HFF-Myc (cell line): ENCODE data around the gene NAT10.

Experiments
- DNase-seq: peaks from one replicate; pipeline ENCODE4 v3.0.0-alpha.2; 2011; ENCODE audit warnings: low read depth; ENCODE audit errors: extremely low read depth
- H3K4me3 ChIP-seq: replicated peaks from 2 replicates; pipeline ENCODE4 v1.5.1; 2011; ENCODE audit warnings: low read depth, mild to moderate bottlenecking, control low read depth, low read length
- TF ChIP-seq, protein P1 (sequence below): IDR thresholded peaks from 2 replicates; pipeline ENCODE4 v1.5.1; 2012; ENCODE audit warnings: mild to moderate bottlenecking, low read depth, low read length, control low read depth; ENCODE audit errors: missing control alignments

The NAT10 gene

DNA sequence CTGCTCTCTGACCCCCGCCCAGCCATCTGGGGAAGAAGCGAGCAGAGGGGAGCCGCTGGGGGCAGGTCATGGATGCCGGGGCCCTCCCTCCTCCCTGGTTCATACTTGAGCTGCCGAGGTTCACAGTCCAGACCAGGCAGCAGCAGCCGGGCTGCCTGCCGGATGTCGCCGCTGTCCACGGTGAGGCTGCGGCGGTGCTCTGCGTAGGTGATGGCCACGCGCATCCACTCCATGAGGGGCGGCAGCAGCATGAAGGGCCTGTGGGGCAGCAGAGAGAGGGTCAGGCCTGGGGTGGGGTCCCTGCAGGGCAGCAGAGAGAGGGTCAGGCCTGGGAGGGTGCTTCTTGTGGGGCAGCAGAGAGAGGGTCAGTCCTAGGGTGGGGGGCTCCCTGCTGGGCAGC is 67.6 kb downstream of the NAT10 start:
- no peak overlapping the region for H3K4me3 ChIP-seq
- no peak for DNase-seq
- TF ChIP-seq, protein P1, sequence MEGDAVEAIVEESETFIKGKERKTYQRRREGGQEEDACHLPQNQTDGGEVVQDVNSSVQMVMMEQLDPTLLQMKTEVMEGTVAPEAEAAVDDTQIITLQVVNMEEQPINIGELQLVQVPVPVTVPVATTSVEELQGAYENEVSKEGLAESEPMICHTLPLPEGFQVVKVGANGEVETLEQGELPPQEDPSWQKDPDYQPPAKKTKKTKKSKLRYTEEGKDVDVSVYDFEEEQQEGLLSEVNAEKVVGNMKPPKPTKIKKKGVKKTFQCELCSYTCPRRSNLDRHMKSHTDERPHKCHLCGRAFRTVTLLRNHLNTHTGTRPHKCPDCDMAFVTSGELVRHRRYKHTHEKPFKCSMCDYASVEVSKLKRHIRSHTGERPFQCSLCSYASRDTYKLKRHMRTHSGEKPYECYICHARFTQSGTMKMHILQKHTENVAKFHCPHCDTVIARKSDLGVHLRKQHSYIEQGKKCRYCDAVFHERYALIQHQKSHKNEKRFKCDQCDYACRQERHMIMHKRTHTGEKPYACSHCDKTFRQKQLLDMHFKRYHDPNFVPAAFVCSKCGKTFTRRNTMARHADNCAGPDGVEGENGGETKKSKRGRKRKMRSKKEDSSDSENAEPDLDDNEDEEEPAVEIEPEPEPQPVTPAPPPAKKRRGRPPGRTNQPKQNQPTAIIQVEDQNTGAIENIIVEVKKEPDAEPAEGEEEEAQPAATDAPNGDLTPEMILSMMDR: no peak

DNA sequence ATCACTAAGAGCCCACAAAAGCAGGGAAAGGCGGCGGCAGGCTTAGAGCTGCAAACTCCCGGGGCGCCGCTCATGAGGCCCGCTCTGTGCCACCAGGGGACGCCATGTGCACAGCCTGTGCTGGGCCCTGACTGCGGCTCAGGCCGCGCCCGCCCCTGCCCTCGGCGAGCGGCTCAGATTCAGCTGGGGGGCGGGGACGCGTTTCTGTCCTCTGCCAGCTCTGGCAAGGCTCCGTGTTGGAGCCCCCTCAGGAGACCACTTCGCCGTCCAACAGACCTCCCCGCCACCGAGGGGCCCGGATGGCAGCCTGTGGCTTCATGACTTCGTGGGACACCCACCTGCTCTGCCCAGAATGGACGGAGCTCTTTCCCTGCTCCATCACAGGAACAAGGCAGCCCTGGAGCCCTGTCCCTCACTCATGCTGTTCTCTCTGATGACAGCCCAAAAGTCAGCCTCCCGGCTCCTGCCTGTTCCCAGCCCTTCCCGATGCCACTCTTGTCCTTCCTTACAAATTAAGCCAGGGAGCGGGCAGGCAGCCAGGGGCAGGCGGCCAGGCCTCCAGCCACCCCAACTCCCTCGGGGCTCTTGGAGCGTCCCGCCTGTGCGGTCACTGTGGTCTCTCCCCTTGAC is 69.1 kb downstream of the NAT10 start:
- no peak overlapping the region for H3K4me3 ChIP-seq
- no peak for DNase-seq
- TF ChIP-seq, protein P1: peak; percentile 96

DNA sequence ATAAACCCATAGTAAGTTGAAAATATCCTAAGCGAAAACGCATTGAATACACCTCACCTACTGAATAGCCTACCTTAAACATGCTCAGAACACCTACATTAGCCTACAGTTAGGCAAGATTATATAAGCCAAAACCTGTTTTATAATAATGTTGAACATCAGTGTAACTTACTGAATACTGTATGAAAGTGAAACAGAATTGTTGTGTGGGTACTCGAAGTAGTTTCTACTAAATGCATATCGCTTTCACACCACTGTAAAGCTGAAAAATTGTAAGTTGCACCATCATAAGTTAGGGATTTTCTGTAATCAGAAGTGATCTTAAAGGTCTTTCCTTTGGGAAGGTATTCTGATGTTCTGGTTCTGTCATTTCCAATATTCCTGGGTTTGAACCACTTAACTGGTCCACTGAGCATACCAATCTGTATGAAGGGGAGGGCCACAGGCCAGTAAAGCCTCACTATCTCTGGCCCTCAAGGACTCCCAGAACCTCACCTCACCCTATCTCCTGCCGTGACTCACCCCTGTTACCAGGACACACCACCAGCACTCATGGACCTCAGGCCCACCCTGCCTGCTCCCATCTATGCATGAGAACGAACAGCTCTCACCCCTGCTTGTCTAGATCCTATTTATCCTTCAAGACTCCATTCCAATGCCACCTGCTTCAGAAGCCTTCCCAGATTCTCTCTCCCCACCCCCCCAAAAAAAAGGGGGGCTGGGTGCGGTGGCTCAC is 70.0 kb downstream of the NAT10 start:
- TF ChIP-seq, protein P1: no peak
- H3K4me3 ChIP-seq: no peak overlapping the region
- DNase-seq: no peak

DNA sequence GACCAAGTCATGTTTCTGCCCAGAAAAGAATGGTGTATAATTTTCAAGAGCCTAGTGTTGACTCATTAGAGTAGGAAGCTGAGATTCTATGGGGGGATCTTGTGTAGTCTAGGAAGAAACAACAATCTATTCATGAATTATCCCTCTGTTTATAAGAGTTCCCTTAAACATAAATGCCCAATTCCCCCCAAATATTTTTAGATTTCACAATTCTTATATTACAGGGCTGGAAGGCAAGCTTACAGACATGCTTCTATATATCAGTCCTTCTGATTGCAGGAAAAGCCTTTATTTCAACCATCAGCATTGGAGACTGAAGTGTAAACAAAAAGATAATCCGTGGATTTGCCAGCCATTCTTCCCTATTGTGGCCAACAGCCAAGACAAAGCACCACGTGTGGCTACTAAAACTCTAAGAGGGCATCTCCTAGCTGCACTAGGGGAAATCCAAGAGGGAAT is 71.4 kb downstream of the NAT10 start:
- no peak overlapping the region for H3K4me3 ChIP-seq
- DNase-seq: no peak
- TF ChIP-seq, protein P1: no peak

DNA sequence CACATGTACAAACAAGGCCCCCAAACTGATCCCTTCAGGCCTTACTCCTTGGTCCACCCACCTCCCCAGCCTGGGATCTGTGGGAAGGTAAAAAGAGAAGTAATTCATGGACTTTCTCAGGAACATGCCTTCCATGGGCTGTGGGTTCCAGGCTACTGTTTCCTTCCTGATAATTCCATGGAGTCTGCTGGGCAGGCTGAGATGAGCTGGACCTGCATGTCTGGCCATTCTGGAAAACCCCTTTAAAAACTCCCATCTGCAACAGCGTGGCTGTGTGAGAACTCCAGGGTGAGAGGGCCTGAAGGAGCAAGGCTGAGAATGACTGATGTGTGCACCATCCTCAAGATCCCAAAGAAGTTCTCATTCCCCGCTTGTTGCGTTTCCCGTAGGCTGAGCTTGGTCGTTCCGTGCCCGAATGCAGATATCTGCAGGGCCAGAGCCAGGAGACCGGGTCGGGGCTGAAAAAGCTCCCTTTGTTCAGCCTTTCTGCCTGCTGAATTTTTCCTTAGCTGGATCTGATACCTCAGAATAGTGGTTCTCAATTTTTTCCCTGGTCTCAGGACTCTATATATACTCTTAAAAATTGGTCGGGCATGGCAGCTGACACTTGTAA is 72.9 kb downstream of the NAT10 start:
- TF ChIP-seq, protein P1: no peak
- no peak overlapping the region for H3K4me3 ChIP-seq
- DNase-seq: no peak

DNA sequence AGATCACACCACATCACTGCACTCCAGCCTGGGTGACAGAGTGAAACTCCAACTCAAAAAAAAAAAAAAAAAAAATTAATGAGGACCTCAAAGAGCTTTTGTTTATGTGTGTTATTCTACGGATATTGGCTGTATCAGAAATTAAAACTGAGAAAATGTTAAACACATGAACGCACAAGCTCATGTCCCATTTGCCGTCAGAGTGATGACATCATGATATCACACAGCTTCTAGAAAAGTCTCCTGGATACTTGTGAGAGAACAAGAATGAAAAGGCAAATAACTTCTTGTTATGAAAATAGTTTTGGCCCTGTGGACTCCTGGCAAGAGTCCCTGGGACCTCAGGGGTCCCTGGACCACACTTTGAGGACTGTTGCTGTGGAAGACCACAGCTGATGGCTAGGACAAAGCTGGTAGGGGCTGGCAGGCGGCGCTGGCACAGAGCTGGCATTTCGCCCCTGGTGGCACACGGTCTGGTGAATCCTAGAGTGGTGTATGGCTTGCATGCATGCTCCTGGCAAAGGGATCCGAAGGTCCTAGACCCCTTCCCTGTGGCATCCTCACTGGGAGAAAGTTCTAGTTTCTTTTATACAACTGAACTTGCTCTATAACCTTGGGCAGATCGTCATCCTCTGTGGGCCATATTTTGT is 73.7 kb downstream of the NAT10 start:
- H3K4me3 ChIP-seq: no peak overlapping the region
- no peak for DNase-seq
- TF ChIP-seq, protein P1: no peak
